ENCODE results near the gene GNG12. TPM values are rescaled to one million over a fixed set of nuclear protein-coding genes. Genes with fewer than 3 reads are reported as not detected.

The GNG12 gene
- total RNA-seq, 1 donor from 2014 or later, result 71.5 TPM

DNA sequence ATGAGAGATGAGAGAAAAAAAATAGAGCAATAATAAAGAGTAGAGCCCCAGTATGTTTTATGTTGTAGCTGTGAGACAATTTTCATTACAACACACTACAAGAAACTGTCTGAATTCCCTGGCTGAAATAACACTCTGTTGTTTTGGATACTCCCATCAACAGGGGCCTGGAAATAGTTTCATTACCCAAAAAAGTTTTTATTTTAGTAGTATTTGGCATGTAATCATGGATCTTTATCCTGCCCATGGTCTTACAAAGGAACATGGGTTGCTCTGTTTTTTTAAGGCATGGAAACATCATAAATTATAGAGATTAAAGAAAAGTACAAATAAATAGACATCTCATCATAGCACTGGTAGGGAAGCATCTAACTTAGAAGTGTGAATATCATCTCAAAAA lies 56.3 kb downstream of the GNG12 start:
- Histone ChIP-seq H3K9me3 (no peaks in the 10 kb centered on the region), H3K4me1 (peaks cover 35% of the 10 kb centered on the region), H3K4me3 (no peak overlapping the region), H3K27me3 (no peaks in the 10 kb centered on the region), H3K27ac (peak overlapping the region; percentile 35), H3K36me3 (no peaks in the 10 kb centered on the region)
- intact Hi-C loops (cut with DNase I), result no loop called here
- no peak for DNase-seq (ENCODE audit: extremely low spot score in 2 of 2)
- no peak for TF ChIP-seq POLR2A (IDR thresholded peaks at IDR 0.05)
- TF ChIP-seq, protein P1, sequence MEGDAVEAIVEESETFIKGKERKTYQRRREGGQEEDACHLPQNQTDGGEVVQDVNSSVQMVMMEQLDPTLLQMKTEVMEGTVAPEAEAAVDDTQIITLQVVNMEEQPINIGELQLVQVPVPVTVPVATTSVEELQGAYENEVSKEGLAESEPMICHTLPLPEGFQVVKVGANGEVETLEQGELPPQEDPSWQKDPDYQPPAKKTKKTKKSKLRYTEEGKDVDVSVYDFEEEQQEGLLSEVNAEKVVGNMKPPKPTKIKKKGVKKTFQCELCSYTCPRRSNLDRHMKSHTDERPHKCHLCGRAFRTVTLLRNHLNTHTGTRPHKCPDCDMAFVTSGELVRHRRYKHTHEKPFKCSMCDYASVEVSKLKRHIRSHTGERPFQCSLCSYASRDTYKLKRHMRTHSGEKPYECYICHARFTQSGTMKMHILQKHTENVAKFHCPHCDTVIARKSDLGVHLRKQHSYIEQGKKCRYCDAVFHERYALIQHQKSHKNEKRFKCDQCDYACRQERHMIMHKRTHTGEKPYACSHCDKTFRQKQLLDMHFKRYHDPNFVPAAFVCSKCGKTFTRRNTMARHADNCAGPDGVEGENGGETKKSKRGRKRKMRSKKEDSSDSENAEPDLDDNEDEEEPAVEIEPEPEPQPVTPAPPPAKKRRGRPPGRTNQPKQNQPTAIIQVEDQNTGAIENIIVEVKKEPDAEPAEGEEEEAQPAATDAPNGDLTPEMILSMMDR (IDR thresholded peaks at IDR 0.05), result no peak
- no peak for TF ChIP-seq POLR2AphosphoS5 (IDR thresholded peaks at IDR 0.05; ENCODE audit: insufficient read depth in 1 of 2, low read depth in 1 of 2)

DNA sequence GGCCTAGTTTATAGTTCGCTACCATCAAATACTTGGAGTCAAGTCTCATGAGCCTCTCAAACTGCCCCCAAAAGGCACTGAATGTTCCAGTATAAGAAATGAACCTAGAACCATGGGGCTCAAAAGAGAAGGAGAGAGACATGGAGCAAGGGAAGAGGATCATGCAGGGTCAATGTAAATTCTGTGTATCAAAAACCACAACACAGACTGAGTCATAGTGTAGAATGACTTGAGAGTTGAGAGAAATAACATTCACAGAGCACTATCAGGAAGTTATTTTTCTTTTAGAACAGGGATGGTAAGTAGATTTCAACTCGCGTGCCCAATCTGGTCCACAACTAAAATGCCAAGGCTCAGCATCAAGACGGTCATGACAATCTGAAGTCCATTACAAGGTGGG lies 59.8 kb downstream of the GNG12 start:
- H3K27me3 ChIP-seq, result no peaks in the 10 kb centered on the region
- no peak for DNase-seq (ENCODE audit: extremely low spot score in 2 of 2)
- peaks cover 17% of the 10 kb centered on the region for H3K4me1 ChIP-seq
- no peak for TF ChIP-seq POLR2AphosphoS5 (IDR thresholded peaks at IDR 0.05; ENCODE audit: insufficient read depth in 1 of 2, low read depth in 1 of 2)
- TF ChIP-seq, protein P1 (IDR thresholded peaks at IDR 0.05), result no peak
- no peak for TF ChIP-seq POLR2A (IDR thresholded peaks at IDR 0.05)
- intact Hi-C loops (cut with DNase I), result no loop called here
- no peak overlapping the region for H3K27ac ChIP-seq
- no peaks in the 10 kb centered on the region for H3K36me3 ChIP-seq
- no peaks in the 10 kb centered on the region for H3K9me3 ChIP-seq
- no peak overlapping the region for H3K4me3 ChIP-seq

DNA sequence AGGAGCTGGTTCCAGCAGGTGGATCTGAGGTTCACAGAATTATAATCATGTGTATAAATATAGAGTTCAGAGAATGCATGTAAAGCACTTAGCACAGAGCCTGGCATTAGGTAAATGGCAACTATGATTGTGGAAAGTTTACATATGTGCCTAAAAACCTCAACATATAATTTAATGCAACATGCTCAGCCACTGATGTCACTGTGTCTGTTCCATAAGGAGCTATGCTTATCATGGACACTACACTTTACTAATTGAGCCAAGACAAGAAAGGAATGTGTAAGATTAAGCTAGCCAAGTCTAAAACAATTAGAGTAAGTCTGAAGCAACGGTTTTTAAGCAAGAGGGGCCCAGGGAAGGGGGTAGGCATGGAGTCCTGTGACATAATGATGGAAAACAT lies 61.5 kb downstream of the GNG12 start:
- H3K36me3 ChIP-seq, result no peaks in the 10 kb centered on the region
- peaks cover 18% of the 10 kb centered on the region for H3K4me1 ChIP-seq
- DNase-seq (ENCODE audit: extremely low spot score in 2 of 2), result peak in 1 of 2 donors; percentile 1
- TF ChIP-seq, protein P1 (IDR thresholded peaks at IDR 0.05), result no peak
- TF ChIP-seq POLR2AphosphoS5 (IDR thresholded peaks at IDR 0.05; ENCODE audit: insufficient read depth in 1 of 2, low read depth in 1 of 2) (no peak), POLR2A (IDR thresholded peaks at IDR 0.05) (no peak)
- H3K9me3 ChIP-seq, result no peaks in the 10 kb centered on the region
- intact Hi-C loops (cut with DNase I), result no loop called here
- H3K27ac ChIP-seq, result no peak overlapping the region
- no peak overlapping the region for H3K4me3 ChIP-seq
- H3K27me3 ChIP-seq, result no peaks in the 10 kb centered on the region

DNA sequence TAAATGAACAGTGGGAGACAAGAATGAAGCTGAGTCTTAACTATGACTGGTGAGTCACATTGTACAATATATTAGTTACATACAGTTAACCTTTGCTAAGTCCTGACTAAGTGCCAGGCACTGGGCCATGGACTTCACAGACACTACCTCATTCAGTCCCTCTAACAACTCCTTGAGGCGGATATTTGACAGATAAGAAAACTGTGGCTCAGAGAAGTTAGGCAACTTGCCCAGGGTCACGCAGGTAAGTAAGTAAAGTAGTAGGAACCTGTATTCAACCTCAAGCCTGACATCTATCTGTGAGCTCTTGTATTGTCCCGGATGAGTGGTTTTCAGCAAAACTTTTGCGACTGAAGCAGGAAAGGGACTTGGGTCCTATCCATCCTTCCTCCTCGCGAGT lies 62.1 kb downstream of the GNG12 start:
- no peak overlapping the region for H3K4me3 ChIP-seq
- no peaks in the 10 kb centered on the region for H3K36me3 ChIP-seq
- TF ChIP-seq, protein P1 (IDR thresholded peaks at IDR 0.05), result no peak
- no peak for TF ChIP-seq POLR2AphosphoS5 (IDR thresholded peaks at IDR 0.05; ENCODE audit: insufficient read depth in 1 of 2, low read depth in 1 of 2)
- no peak for TF ChIP-seq POLR2A (IDR thresholded peaks at IDR 0.05)
- H3K9me3 ChIP-seq, result no peaks in the 10 kb centered on the region
- peak in 1 of 2 donors; percentile 83 for DNase-seq (ENCODE audit: extremely low spot score in 2 of 2)
- no peak overlapping the region for H3K27ac ChIP-seq
- peaks cover 24% of the 10 kb centered on the region for H3K4me1 ChIP-seq
- intact Hi-C loops (cut with DNase I), result no loop called here
- no peaks in the 10 kb centered on the region for H3K27me3 ChIP-seq

DNA sequence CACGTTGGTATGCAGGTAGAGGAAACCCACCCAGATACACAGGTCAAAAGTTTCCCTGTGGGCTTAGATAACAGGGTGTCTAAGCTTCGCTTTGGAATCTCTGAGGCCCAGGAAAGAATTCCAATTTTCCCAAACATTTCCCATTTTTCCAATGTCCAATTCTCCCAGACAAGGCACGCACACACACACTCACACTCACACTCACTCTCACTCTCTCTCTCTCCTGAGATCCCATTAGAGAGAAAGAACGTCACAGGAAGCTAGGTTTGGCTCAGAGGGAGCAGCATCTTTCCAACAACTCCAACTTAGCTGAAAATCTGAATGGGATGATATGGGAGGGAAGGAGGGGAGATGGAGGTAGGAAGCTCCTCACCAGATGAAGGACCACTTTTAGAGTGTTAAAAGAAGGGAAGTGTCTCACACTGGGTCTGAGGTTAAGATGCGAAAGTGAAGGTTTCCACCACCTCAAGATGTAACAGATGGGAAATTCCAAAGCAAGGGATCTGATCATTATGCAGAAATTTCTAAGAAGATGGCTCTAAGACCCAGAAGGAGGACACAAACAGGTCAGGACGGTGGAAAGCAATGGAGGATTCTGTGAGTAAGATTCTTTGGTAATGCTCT lies 63.5 kb downstream of the GNG12 start:
- DNase-seq (ENCODE audit: extremely low spot score in 2 of 2), result peak in 1 of 2 donors; percentile 22
- Histone ChIP-seq H3K9me3 (no peaks in the 10 kb centered on the region), H3K36me3 (no peaks in the 10 kb centered on the region), H3K27me3 (no peaks in the 10 kb centered on the region), H3K27ac (no peak overlapping the region), H3K4me3 (no peak overlapping the region), H3K4me1 (peaks cover 24% of the 10 kb centered on the region)
- TF ChIP-seq POLR2AphosphoS5 (IDR thresholded peaks at IDR 0.05; ENCODE audit: insufficient read depth in 1 of 2, low read depth in 1 of 2) (no peak), POLR2A (IDR thresholded peaks at IDR 0.05) (no peak)
- TF ChIP-seq, protein P1 (IDR thresholded peaks at IDR 0.05), result no peak
- intact Hi-C loops (cut with DNase I), result no loop called here
